Chondrocyte (in vitro differentiated cells): ENCODE results near the gene RALBP1. TPM values are rescaled to one million over a fixed set of nuclear protein-coding genes. Genes with fewer than 3 reads are reported as not detected.

Experiments used
- DNase-seq: peaks from one replicate; pipeline ENCODE4 v3.0.0; 2021; ENCODE audit warnings: mixed read lengths, low spot score
- H3K27ac Mint-ChIP-seq: one replicate; pipeline ENCODE4 v1.8.0; 2021; ENCODE audit warnings: mild to moderate bottlenecking, moderate library complexity, mixed read lengths; ENCODE audit not compliant: unreplicated experiment
- H3K27me3 Mint-ChIP-seq: 2 replicates; pipeline ENCODE4 v1.8.0; 2021; ENCODE audit warnings: low read depth, mixed read lengths
- H3K36me3 Mint-ChIP-seq: 2 replicates; pipeline ENCODE4 v1.8.0; 2021; ENCODE audit warnings: low read depth, mixed read lengths
- H3K4me1 Mint-ChIP-seq: 2 replicates; pipeline ENCODE4 v1.8.0; 2021; ENCODE audit warnings: low read depth, mild to moderate bottlenecking, mixed read lengths
- H3K4me3 Mint-ChIP-seq: one replicate; pipeline ENCODE4 v1.8.0; 2021; ENCODE audit warnings: mild to moderate bottlenecking, moderate library complexity, mixed read lengths; ENCODE audit not compliant: unreplicated experiment
- H3K9me3 Mint-ChIP-seq: 2 replicates; pipeline ENCODE4 v1.8.0; 2021; ENCODE audit warnings: low read depth, mixed read lengths
- total RNA-seq: library from RNA; stranded (reverse); gene quantifications from 3 replicates; pipeline ENCODE4 v1.2.1, GENCODE V29; 2021
- TF ChIP-seq, protein P1 (sequence below): fragments of 200-600 bp; sonication (generic); IDR thresholded peaks from 2 replicates; pipeline ENCODE4 v1.5.0; 2021; ENCODE audit warnings: antibody characterized with exemption, mild to moderate bottlenecking, moderate library complexity

RALBP1 gene
- total RNA-seq, 1 donor from 2014 or later: 50.8 TPM

DNA sequence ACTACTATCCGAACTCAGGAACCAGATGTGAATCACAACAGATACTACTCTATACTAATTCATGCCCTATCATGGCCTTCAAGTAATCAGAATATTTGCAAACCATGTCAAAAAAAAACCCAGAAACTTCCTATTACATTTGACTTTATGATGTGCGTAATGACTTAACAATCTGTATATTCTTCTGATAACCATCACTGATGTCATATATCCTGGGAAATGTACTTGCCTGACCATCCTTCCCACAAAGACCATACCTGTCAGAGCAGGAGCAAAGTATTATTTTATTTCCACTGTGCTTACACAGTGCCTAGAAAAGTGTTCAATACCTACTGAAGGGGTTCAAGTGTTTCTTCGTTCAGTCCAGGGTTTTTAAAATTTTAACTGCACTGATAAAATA lies 111.5 kb downstream of the RALBP1 start:
- no peak for DNase-seq
- no peaks in the 10 kb centered on the region for H3K27me3 Mint-ChIP-seq
- H3K4me3 Mint-ChIP-seq: no peak overlapping the region
- H3K9me3 Mint-ChIP-seq: peaks cover 9% of the 10 kb centered on the region
- peaks cover 31% of the 10 kb centered on the region for H3K36me3 Mint-ChIP-seq
- H3K4me1 Mint-ChIP-seq: no peaks in the 10 kb centered on the region
- TF ChIP-seq, protein P1, sequence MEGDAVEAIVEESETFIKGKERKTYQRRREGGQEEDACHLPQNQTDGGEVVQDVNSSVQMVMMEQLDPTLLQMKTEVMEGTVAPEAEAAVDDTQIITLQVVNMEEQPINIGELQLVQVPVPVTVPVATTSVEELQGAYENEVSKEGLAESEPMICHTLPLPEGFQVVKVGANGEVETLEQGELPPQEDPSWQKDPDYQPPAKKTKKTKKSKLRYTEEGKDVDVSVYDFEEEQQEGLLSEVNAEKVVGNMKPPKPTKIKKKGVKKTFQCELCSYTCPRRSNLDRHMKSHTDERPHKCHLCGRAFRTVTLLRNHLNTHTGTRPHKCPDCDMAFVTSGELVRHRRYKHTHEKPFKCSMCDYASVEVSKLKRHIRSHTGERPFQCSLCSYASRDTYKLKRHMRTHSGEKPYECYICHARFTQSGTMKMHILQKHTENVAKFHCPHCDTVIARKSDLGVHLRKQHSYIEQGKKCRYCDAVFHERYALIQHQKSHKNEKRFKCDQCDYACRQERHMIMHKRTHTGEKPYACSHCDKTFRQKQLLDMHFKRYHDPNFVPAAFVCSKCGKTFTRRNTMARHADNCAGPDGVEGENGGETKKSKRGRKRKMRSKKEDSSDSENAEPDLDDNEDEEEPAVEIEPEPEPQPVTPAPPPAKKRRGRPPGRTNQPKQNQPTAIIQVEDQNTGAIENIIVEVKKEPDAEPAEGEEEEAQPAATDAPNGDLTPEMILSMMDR: no peak
- no peak overlapping the region for H3K27ac Mint-ChIP-seq

Other genes starting within 250 kb of the RALBP1 start
- gene TWSG1, start 140.7 kb upstream of the RALBP1 start, total RNA-seq: 79.7 to 99.5 TPM (median 90.5 TPM) in 3 replicates
- 105 to 110 TPM (median 108 TPM) in 3 replicates for gene PPP4R1, start 139.0 kb downstream of the RALBP1 start, total RNA-seq
- gene RAB31, start 232.8 kb downstream of the RALBP1 start, total RNA-seq: 82.4 to 89.6 TPM (median 87.7 TPM) in 3 replicates